ENCODE measurements around the gene MKKS.

MKKS gene

GRCh38 chr20:10368702-10369041, 65.3 kb downstream of the MKKS start:
- no peak for DNase-seq (ENCODE audit: low read depth)

DNA sequence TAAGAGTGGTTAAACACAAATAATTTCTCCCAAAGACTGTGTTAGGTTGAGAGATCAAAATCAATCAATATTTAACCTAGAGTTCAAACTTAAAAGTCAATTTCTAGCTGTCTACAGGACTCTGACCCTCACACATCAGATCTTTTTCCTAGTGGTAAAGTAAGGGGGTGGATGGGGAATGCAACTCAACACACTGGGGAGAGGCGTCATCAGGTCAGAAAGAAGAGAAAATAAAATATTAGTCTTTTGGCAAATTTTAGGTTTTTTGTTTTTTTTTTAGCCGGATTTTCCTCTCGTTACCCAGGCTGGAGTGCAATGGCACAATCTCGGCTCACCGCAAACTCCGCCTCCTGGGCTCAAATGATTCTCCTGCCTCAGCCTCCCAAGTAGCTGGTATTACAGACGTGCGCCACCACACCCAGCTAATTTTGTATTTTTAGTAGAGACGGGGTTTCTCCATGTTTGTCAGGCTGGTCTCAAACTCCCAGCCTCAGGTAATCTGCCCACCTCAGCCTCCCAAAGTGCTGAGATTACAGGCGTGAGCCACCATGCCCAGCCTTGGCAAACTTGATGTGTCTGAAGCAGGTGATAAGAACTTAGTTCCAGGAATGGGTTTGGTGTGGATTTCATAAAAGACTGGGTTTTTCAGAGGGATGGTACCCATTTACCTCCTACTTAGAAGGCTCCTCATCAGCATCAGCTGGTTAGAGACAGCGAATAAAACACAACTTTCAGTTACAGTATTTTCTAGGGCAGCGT, 65.9 kb downstream of the MKKS start:
- no peak for DNase-seq (ENCODE audit: low read depth)

DNA sequence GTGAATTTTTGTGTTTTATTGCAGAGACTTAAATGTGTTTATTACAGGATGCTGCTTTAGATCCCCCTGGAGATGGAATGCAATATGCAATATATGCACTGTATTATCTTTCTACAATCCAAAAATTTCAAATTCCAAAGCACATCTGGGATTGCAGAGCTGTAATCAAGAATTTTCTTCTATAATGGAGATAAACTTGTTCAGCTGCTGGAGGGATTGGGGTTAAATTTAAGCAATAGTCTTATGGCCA, 66.4 kb downstream of the MKKS start:
- DNase-seq (ENCODE audit: low read depth) = no peak

DNA sequence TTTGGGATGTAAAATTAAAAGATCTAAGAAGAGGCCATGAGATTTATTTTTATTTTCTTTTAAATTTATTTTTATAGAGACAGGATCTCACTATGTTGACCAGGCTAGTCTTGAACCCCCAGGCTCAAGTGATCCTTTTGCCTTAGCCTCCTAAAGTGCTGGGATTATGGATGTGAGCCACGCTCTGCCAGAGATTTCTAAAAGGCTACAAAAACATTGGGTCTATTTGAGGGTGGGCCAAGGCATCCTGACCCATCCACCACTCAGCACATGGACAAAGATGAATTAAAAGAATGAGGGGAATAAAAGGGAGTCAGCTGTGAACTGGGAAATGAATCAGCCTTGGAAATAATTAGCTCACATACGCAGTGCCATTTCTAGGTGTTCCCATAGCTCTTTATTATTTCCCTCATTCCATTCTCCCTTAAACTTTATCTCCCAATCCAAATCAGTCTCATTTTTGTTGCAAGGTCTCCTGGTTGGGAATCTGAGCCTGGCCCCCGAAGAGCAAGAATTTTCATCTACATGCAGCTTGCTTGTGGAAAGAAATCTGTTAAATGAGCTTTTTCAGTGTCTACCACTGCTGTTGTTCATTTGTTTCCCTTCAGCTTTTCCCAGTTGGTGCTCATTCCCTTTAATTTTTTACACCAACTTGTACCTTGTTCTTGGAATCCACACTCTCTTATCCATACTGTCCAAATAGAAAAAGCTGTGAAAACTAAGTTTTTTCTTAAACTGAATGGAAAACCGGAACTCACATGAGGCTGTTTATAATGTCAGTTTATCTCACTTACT, 66.9 kb downstream of the MKKS start:
- DNase-seq (ENCODE audit: low read depth) = no peak

- DNase-seq (ENCODE audit: low read depth) = no peak
Observed at GRCh38 chr20:10362674-10363073, 71.3 kb downstream of the MKKS start.

- DNase-seq (ENCODE audit: low read depth) = no peak
Observed at GRCh38 chr20:10360878-10361277, 73.1 kb downstream of the MKKS start.

DNA sequence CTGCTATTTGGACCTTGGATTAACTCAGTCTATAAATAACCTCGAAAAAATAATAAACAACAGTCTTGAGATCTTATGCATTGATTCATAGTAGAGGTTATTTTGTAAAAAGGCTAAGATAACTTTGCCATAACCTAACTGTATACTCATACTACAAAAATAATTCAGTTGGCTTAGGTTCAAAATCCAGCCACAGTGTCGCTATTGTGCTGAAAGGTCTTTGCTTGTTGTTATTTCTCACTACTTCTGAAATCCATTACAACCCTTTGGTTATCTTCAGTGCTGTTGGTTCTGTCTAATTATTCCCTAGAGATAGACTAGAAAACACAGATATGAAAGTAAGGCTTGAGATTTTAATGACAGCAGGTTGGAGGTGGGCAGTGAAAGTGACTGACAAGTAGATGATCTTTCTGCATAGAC, 74.4 kb downstream of the MKKS start:
- no peak for DNase-seq (ENCODE audit: low read depth)

DNA sequence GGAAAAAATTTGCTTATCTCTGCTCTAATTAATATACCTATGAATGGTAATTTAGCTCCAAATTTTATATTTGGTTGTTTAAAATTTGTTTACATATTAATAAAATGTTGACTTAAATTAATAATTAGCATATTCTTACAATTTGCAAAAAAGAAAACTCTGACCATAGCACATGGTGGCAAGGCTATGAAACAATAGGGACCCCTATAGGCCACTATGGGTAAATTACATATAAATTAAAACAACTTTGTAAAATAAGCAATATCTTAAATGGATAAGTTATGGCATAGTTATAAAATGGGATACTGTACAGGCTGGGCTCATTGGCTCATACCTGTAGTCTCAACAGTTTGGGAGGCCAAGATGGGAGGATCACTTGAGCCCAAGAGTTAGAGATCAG, 76.0 kb downstream of the MKKS start:
- no peak for DNase-seq (ENCODE audit: low read depth)

- DNase-seq (ENCODE audit: low read depth) = no peak
Observed at GRCh38 chr20:10357061-10357708, 76.8 kb downstream of the MKKS start.

GRCh38 chr20:10356628-10357027, 77.4 kb downstream of the MKKS start:
- no peak for DNase-seq (ENCODE audit: low read depth)

DNA sequence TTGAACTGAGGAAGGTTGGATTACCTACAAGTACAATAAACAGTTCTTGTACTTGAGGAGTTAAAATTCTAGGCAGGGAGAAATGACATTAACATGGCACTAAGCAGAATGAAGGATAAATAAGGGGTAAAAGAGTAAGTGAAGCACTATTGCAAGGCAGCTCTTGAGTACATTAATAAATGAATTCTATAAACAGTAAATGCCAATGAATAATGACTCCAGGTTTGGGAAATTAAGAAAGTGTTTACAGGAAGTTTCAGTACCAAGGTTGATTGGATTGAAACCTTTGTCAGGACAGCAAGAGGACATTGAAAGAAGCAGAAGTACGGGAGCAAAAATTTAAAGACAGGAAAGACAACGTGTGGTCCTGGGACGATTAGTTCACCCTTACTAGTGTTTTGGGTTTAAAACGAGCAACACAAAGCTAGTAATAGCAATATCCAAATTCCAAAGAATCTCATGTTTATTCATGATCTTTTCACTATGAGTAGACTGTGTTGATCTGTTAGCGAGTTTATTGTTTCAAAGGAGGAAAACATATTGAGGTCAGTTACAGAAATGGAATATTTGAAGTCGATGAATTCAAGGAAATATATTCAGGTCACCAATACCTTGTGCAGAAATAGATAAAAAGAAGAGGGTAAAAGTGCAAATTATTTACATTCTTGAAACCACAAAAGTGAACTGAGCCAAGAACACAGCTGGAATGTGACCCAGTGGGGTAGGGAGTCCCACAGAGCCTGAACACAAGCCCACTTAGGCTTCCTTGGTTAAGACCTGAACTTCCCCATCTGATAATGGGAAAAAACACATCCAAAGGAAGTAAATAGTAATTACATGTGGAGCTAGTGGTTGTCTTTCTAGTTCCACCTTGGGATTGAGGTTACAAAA, 80.8 kb downstream of the MKKS start:
- no peak for DNase-seq (ENCODE audit: low read depth)

Measured in stimulated activated CD8-positive, alpha-beta memory T cell treated with anti-CD3 and anti-CD28 coated beads, Interleukin-12 subunit alpha, Interleukin-12 subunit beta, amount 100 ng/mL, for 1 hour (primary cell).